Breast epithelium (tissue), 3 donors: ENCODE data around the gene ZNF408.

Source experiments
- POLR2A ChIP-seq: fragments of 450-650 bp; IDR thresholded peaks from one replicate; pipeline ENCODE4 v1.6.1; 2016; ENCODE audit warnings: antibody characterized with exemption, mild to moderate bottlenecking, moderate library complexity
- TF ChIP-seq, protein P1 (sequence below), 3 donors: fragments of 450-650 bp; IDR thresholded peaks; one replicate each; pipeline ENCODE4 v1.5.1; 2016 to 2017; ENCODE audit warnings: antibody characterized with exemption in 3 of 3, mild to moderate bottlenecking in 3 of 3, moderate library complexity in 3 of 3

GRCh38 chr11:46684367-46684766 is 16.5 kb upstream of the ZNF408 start:
- TF ChIP-seq, protein P1, sequence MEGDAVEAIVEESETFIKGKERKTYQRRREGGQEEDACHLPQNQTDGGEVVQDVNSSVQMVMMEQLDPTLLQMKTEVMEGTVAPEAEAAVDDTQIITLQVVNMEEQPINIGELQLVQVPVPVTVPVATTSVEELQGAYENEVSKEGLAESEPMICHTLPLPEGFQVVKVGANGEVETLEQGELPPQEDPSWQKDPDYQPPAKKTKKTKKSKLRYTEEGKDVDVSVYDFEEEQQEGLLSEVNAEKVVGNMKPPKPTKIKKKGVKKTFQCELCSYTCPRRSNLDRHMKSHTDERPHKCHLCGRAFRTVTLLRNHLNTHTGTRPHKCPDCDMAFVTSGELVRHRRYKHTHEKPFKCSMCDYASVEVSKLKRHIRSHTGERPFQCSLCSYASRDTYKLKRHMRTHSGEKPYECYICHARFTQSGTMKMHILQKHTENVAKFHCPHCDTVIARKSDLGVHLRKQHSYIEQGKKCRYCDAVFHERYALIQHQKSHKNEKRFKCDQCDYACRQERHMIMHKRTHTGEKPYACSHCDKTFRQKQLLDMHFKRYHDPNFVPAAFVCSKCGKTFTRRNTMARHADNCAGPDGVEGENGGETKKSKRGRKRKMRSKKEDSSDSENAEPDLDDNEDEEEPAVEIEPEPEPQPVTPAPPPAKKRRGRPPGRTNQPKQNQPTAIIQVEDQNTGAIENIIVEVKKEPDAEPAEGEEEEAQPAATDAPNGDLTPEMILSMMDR (IDR thresholded peaks at IDR 0.05) = no peak
- TF ChIP-seq POLR2A = no peak
